Measurements from ENCODE around the gene CYP2A7.

GRCh38 chr19:40831502-40832430 lies 50.3 kb downstream of the CYP2A7 start:
- TF ChIP-seq PKNOX1 (IDR thresholded peaks at IDR 0.05) (no peak), ZNF384 (IDR thresholded peaks at IDR 0.05) (no peak), BHLHE40 (IDR thresholded peaks at IDR 0.05; ENCODE audit: borderline replicate concordance) (peak; percentile 60), FOXA1 (IDR thresholded peaks at IDR 0.05) (no peak), HDGF (IDR thresholded peaks at IDR 0.05; ENCODE audit: borderline replicate concordance) (no peak), SUZ12 (IDR thresholded peaks at IDR 0.05) (no peak)
